A673 (cell line): Measurements from ENCODE around the gene MFAP4. TPM values are rescaled to one million over a fixed set of nuclear protein-coding genes. Genes with fewer than 3 reads are reported as not detected.

Source experiments
- BruUV-seq: library from RNA; stranded (reverse); fragments of 400-500 nt; replicated peaks from 2 replicates; lab custom pipeline; 2021; lab: Mats Ljungman, UMichigan
- CTCF ChIA-PET: fragments of 300-600 bp; sonication (Branson Sonifier 250); formaldehyde crosslinking; loops from one replicate; lab custom pipeline; 2022; ENCODE audit warnings: antibody characterized with exemption; lab: Charles Lee
- POLR2A ChIA-PET: fragments of 300-600 bp; sonication (Branson Sonifier 250); formaldehyde crosslinking; loops from one replicate; lab custom pipeline; 2022; ENCODE audit warnings: antibody characterized with exemption; ENCODE audit not compliant: low non-redundant PET; lab: Charles Lee
- DNase-seq: peaks from one replicate; pipeline ENCODE4 v3.0.0-alpha.2; 2015; ENCODE audit warnings: low spot score
- H3K27ac ChIP-seq: fragments of 200-600 bp; sonication (generic); 2 replicates; pipeline ENCODE4 v1.5.1; 2016; ENCODE audit warnings: mixed run types, low read depth, mild to moderate bottlenecking, mixed read lengths, antibody characterized with exemption, low read length; ENCODE audit not compliant: poor library complexity, severe bottlenecking
- H3K27me3 ChIP-seq: fragments of 200-600 bp; sonication (generic); replicated peaks from 2 replicates; pipeline ENCODE4 v1.6.1; 2017; ENCODE audit warnings: mixed run types, low read depth, mild to moderate bottlenecking, mixed read lengths, antibody characterized with exemption, low read length; ENCODE audit not compliant: insufficient read depth, poor library complexity
- H3K36me3 ChIP-seq: fragments of 200-600 bp; sonication (generic); 2 replicates; pipeline ENCODE4 v1.6.1; 2016; ENCODE audit warnings: mixed run types, mild to moderate bottlenecking, mixed read lengths, antibody characterized with exemption, low read length; ENCODE audit not compliant: insufficient read depth, poor library complexity, severe bottlenecking
- H3K4me1 ChIP-seq: fragments of 200-600 bp; sonication (generic); 2 replicates; pipeline ENCODE4 v1.6.1; 2017; ENCODE audit warnings: mixed run types, mild to moderate bottlenecking, mixed read lengths, antibody characterized with exemption, low read length; ENCODE audit not compliant: insufficient read depth, poor library complexity, severe bottlenecking
- H3K4me3 ChIP-seq: fragments of 200-600 bp; sonication (generic); 2 replicates; pipeline ENCODE4 v1.5.1; 2016; ENCODE audit warnings: low read depth, mixed run types, mild to moderate bottlenecking, mixed read lengths, low read length; ENCODE audit not compliant: poor library complexity, severe bottlenecking
- H3K9me3 ChIP-seq: fragments of 200-600 bp; sonication (generic); 2 replicates; pipeline ENCODE4 v1.6.1; 2016; ENCODE audit warnings: mixed run types, low read depth, mild to moderate bottlenecking, mixed read lengths, antibody characterized with exemption, low read length; ENCODE audit not compliant: poor library complexity, severe bottlenecking
- EZH2 ChIP-seq: fragments of 200-600 bp; sonication (generic); IDR thresholded peaks from 2 replicates; pipeline ENCODE4 v1.6.1; 2017; ENCODE audit warnings: borderline replicate concordance, low read depth, mild to moderate bottlenecking, mixed read lengths, antibody characterized with exemption, low read length; ENCODE audit not compliant: poor library complexity, severe bottlenecking
- intact Hi-C: fragments of 100-400 bp; cut with micrococcal nuclease; formaldehyde crosslinking; loops from one replicate; pipeline ENCODE4 v1.10.0; 2022; ENCODE audit not compliant: unreplicated experiment
- microRNA-seq: library from miRNA; unstranded; fragments of <30 nt; microRNA quantifications from one replicate; pipeline ENCODE4 v1.2.0, GENCODE V29; 2021
- total RNA-seq: library from RNA; stranded (reverse); gene quantifications from 2 replicates; pipeline ENCODE4 v1.2.3, GENCODE V29; 2021
- TF ChIP-seq, protein P1 (sequence below): fragments of 300-800, 200-600 bp; sonication (generic); conservative IDR thresholded peaks from 2 replicates; pipeline ENCODE4 v1.5.1; 2017; ENCODE audit warnings: low read depth, mild to moderate bottlenecking, antibody characterized with exemption, low read length, moderate library complexity, mixed read lengths

Gene MFAP4
- total RNA-seq, 1 experiment from 2014 or later: 60.9 TPM

DNA sequence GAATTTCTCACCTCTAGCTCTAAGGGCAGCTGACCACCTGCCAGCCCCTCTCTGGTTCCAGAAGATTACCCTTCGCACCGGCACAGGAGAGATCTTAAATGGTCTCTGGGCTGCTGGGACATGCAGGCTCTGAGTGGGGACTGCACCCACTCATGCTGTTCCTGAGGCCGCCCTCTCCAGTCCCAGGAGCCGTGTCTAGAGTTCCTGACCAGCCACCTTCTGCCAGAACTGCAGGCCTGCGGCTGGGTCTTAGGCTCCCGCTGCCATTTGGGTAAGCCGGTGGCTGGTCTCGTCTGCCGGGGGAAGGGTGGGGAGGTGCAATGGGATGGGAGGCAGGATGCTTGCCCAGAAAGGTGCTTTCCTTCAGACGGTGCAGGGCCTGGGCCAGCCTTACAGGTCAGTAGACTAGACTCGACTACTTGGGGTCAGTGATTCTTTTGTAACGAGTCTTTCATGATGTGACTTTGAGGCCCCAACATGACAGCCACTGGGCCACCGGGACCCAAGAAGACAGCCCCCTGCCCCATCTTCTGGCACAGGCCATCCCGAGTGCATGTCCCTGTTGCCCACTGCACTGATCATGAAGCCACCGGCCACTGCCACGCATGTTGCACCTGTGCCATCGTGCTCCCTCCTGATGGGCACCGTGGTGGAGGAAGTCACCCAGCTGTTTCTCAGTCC, 50.9 kb downstream of the MFAP4 start:
- Histone ChIP-seq H3K9me3 (no peaks in the 10 kb centered on the region), H3K4me1 (no peaks in the 10 kb centered on the region), H3K27me3 (no peaks in the 10 kb centered on the region), H3K4me3 (no peak overlapping the region), H3K27ac (no peak overlapping the region), H3K36me3 (peaks cover 4% of the 10 kb centered on the region)
- ChIA-PET POLR2A (no interaction called here), CTCF (no interaction called here)
- intact Hi-C loops: no loop called here
- TF ChIP-seq, protein P1, sequence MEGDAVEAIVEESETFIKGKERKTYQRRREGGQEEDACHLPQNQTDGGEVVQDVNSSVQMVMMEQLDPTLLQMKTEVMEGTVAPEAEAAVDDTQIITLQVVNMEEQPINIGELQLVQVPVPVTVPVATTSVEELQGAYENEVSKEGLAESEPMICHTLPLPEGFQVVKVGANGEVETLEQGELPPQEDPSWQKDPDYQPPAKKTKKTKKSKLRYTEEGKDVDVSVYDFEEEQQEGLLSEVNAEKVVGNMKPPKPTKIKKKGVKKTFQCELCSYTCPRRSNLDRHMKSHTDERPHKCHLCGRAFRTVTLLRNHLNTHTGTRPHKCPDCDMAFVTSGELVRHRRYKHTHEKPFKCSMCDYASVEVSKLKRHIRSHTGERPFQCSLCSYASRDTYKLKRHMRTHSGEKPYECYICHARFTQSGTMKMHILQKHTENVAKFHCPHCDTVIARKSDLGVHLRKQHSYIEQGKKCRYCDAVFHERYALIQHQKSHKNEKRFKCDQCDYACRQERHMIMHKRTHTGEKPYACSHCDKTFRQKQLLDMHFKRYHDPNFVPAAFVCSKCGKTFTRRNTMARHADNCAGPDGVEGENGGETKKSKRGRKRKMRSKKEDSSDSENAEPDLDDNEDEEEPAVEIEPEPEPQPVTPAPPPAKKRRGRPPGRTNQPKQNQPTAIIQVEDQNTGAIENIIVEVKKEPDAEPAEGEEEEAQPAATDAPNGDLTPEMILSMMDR: no peak
- no peak for TF ChIP-seq EZH2
- DNase-seq: no peak
- no TSS peak for BruUV-seq

DNA sequence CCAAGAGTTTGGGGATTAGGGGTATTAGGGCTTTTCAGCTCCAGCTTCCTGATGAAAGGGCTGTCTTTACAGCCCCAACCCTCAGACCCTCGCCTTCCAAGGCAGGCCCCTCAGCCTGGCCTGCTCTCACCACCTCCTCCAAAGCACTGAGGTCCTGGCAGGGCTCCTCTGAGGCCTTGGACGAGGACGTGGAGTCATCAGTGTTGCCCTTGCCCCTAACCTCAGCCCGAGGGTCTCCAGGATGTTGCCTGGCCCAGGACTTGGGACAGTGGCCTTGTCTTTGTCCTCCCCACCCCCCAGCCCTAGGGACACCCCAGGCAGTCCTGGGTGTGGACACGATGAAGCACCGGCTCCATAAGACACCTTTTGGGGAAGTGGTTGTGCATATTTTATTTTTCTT, 52.7 kb downstream of the MFAP4 start:
- no peak overlapping the region for H3K4me3 ChIP-seq
- BruUV-seq: no TSS peak
- no peaks in the 10 kb centered on the region for H3K27me3 ChIP-seq
- no peaks in the 10 kb centered on the region for H3K4me1 ChIP-seq
- H3K9me3 ChIP-seq: no peaks in the 10 kb centered on the region
- ChIA-PET CTCF (no interaction called here), POLR2A (no interaction called here)
- intact Hi-C loops: no loop called here
- H3K27ac ChIP-seq: peak overlapping the region; percentile 25
- DNase-seq: no peak
- H3K36me3 ChIP-seq: peaks cover 4% of the 10 kb centered on the region
- TF ChIP-seq, protein P1: no peak

DNA sequence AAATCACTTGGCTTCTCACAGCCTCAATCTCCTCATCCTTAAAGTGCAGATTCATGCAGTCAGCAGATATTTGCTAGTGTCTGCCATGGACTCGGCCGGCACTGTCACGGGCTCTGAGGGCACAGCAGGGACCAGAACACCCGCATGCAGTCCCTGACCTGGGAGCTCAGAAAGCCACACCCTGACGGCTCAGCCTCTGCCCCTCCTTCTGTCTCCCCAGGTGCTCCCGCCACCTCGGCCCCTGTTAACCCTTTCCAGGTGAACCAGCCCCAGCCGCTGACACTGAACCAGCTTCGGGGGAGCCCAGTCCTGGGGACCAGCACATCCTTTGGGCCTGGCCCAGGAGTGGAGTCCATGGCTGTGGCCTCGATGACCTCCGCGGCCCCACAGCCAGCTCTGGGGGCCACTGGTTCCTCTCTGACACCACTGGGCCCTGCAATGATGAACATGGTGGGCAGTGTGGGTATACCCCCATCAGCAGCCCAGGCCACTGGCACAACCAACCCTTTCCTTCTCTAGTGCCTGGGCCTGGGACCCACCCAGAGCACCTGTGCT, 53.2 kb downstream of the MFAP4 start:
- CTCF ChIA-PET: no interaction called here
- intact Hi-C loops: no loop called here

More for the DNA sequence above, 53.2 kb downstream of the MFAP4 start:
- no peaks in the 10 kb centered on the region for H3K9me3 ChIP-seq
- no peak overlapping the region for H3K4me3 ChIP-seq
- POLR2A ChIA-PET: no interaction called here
- H3K36me3 ChIP-seq: peaks cover 4% of the 10 kb centered on the region
- H3K4me1 ChIP-seq: no peaks in the 10 kb centered on the region
- no peaks in the 10 kb centered on the region for H3K27me3 ChIP-seq
- DNase-seq: no peak
- no peak overlapping the region for H3K27ac ChIP-seq
- BruUV-seq: no TSS peak
- no peak for TF ChIP-seq EZH2
- TF ChIP-seq, protein P1: no peak

Small RNAs within 50 kb of the gene (microRNA-seq; reads per million reads assigned to microRNA genes)
- 9,808 reads per million, percentile 95 among the genes with 10 or more reads in this experiment for gene MIR1180

Other genes starting within 250 kb of the MFAP4 start
- gene EPN2, start 149.8 kb downstream of the MFAP4 start, total RNA-seq: 52.0 and 55.6 TPM in 2 replicates
- gene B9D1, start 24.5 kb downstream of the MFAP4 start, total RNA-seq: 37.0 and 45.2 TPM in 2 replicates
- gene MAPK7, start 8.7 kb downstream of the MFAP4 start, total RNA-seq: 40.0 and 55.8 TPM in 2 replicates
- 0.09 and 0.57 TPM in 2 replicates for gene RNF112, start 24.0 kb upstream of the MFAP4 start, total RNA-seq
- 1.9 and 2.1 TPM in 2 replicates for gene SLC47A1, start 146.7 kb upstream of the MFAP4 start, total RNA-seq